HG02973 (cell line): ENCODE measurements around the gene DIAPH1.
"Not testable (repeated sequence)": the region's sequence is repeated elsewhere in the genome, so short reads cannot be mapped to it uniquely, and the experiment has no call there.

ENCODE experiments used
- ATAC-seq: cut with Tn5 transposase; IDR thresholded peaks from one replicate; pipeline ENCODE4 v1.9.1; 2021; ENCODE audit warnings: moderate library complexity; ENCODE audit not compliant: unreplicated experiment

Gene DIAPH1

DNA sequence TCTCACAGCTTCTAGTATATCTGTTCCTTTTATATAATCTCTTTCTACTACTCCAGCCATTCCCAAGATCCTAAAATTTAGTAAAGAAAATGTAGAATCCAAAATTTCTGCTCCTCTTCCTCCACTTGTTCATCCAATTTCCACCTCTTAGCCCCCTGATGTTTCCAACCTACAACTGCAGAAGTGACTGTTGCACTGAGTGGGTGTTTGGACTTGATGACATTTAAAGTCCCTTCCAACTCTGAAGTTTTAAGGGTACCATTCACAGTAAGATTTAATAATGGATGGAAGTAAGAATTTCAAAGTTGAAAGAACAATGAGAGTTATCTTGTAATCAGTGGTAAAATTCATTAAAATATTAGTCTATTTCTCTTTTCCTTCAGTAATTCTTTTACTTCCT lies 5.5 kb downstream of the DIAPH1 start:
- ATAC-seq, result no peak

DNA sequence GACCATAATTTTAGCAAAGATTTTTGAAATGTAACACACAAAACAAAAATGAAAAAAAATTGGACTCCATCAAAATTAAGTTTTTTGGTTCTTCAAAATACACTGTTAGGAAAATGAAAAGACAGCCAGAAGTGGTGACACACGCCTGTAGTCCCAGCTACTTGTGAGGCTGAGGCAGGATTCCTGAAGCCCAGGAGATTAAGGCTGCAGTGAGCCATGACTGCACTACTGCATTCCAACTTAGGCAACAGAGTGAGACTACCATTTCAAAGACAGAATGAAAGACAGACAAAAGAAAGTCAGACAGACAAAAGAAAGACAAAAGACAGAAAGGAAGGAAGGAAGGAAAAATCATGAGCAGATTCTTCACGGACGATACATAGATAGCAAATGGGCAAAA lies 7.5 kb downstream of the DIAPH1 start:
- ATAC-seq, result no peak

DNA sequence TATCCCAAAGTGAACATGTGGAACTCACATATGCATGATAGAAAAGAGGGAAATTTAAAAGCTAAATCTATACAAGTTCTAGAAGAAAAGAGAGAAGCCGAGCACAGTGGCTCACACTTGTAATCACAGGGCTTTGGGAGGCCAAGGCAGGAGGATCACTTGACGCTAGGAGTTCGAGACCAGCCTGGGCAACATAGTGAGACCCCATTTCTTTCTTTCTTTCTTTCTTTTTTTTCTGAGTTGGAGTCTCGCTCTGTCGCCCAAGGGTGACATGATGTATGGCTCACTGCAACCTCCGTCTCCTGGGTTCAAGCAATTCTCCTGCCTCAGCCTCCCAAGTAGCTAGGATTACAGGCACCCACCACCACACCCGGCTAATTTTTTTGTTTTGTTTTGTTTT lies 8.9 kb downstream of the DIAPH1 start:
- not testable (repeated sequence) for ATAC-seq

DNA sequence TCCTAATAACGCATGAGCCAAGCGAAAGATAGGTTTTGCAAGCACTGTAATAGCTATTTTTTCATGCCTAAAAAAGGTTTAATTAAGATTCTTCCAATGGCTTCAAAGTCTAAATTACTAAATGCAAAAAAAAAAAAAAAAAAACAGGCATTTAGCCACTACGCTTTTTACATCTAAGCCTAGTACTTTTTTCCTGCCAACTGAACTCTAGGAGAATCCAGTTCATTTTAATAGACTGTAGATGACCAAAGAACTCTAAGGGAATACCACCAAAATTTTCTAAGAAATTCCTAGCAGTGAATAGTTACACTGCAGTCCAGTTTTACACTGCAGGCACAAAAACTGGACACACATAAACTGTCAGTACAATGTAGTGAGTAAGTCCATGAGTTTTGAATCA lies 9.8 kb downstream of the DIAPH1 start:
- ATAC-seq, result no peak

DNA sequence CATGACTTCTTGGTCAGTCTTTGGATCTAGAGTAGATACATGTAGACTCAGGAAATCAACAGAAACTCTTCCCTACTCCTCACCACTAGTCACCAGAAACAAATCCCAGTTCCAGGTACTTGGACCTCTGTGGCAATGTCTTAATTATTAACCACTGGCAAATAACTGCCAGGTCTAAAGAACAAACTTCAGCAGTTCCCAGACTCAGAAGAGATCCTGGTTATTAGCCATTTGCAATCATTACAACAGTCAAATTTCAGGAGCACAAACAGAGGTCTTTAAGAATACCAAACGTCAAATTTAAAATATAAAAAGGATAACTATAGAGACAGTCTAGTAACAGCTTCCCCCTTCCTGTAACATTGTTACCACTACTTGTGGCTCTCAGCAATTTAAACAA lies 10.2 kb downstream of the DIAPH1 start:
- no peak for ATAC-seq

DNA sequence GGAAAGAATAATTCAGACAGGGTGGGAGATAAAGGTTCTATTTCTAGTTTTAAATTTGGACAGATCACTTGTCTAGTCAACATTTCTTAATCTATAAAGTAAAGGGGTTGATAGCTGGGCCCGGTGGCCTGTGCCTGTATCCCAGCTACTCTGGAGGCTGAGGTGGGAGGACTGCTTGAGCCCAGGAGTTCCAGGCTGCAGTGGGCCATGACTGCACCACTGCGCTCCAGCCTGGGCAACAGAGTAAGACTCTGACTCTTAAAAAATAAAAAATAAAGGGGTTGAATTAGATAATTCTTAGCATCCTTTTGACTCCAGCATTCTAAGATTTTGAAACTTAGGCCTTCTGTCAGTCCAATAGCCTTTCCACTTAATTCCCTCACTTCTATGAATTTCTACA lies 10.8 kb downstream of the DIAPH1 start:
- ATAC-seq, result no peak

DNA sequence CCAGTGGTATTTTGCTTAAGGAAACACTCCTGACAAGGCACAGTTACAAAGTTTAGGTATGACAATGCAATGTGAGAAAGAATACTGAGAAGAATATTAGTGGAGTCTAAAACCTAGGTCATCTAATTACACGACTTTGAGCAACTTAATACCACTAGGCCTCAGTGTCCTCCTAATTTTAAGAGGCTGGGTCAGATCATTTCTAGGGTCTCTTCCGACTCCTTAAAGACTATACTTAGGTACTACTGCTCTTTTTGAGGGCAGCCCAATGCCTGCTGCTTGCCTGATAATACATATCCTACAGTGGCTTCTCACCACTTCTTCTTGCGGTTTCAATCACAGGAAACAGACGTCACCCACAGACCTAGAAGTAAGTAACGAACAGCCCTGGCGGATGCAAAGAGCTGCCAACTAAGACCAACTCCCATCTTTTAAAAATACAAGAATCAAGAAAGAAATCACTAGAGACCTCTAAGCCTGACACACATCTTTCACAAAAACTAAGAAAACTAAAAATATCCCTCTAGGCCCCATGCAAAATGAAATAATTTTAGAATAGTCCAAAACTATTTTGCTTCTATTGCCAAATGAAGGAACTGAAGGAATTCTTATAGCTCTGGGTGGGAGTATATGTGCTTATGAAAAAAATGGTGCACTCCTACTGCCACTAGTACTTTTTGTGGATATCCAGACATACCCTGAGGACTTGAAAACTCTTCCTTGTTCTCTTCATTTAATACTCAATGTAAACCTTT lies 13.1 kb downstream of the DIAPH1 start:
- ATAC-seq, result peak; percentile 94

DNA sequence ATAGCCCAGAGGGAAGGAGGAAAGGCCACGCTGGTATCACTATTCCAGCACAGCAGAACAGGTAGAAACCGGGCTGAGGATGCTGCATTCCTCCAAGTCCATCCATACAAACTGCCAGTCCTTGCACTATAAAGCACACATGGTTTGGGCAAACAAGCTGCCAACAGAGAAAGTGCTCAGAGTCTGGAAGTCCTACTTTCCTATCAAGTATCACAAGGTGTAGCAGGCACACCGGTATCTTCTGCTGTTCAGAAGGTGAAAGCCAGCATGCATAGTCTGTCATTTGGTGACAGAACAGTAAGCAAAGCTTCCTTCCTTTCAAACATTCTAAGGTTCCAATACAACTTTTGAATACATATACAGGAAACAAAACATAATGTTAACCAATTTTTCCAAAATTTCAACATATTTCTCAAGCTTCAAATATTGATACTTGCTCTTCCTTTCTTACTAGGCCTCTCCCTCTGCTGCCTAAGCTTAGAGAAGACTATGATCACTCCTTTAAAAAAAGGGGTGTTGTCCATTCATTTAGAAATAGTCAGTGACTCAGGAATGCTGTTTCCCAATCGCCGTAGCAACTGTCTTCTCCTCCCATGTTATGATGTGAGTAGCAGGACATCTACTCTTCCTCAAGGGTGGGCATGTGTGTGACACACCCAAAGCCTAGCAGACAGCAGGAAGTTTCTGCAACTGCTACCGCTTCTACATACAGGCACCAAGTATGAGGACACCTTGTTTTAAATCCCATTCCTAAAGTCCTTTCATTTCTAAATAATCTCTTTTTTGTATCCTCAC lies 14.7 kb downstream of the DIAPH1 start:
- no peak for ATAC-seq

DNA sequence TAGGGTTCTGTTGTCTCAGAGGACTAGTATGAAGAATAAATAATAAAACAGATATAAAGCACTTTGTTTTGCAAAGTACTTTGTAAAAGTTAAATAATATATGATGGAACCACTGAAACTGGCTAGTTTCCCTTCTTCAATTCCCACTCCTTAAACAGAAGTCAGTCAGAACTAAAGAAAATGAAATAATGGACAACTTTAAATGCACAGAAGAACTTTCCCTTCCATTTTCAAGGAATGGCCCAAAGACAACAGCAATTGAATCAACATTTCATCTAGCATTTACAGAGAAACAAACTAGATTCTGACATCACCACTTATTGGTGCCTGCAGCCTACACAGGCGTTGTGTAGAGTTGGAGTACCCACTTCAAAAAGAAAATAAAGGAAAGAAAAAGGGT lies 16.2 kb downstream of the DIAPH1 start:
- ATAC-seq, result no peak

DNA sequence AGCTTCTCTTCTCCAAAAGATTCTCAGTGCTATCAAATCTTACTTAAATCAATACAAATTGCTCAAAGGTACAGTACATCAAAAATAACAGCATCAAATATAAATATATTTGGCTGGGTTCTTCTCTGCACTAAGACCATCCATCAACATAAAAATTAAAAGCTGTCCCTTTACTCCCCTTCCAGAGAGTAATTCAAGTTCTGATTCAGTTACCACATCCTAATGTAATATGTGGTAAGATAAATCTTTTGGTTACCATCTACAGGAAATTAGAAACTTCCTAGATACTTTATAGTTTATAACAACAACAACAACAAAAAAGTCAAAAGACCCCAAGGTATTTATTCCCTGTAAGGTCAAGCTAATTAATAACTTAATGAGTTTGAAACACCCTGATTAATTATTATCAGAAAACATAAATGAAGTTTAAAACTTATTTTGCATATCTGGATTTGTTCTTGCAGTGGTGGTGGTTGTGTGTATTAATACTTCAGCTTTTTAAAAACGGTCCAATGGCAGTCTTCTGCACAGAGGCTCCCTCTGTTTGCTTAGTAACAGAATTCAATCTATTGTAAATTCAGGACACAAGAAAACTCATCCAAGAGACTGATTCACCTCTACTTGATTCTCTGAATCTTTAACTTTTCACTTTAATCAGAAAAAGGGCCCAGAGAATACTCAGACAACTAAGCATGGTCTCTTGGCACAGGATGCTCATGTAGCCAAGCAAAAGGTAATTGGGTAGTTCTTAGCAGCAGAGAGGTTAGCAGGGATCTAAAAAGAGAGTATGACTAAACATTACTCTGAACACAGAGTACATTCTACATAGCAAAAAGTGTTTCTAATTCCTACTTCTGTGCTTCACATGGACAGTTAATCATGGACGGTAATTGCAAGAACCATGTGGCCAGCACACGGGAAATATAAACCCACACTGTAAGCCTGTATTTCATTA lies 20.1 kb downstream of the DIAPH1 start:
- ATAC-seq, result no peak

DNA sequence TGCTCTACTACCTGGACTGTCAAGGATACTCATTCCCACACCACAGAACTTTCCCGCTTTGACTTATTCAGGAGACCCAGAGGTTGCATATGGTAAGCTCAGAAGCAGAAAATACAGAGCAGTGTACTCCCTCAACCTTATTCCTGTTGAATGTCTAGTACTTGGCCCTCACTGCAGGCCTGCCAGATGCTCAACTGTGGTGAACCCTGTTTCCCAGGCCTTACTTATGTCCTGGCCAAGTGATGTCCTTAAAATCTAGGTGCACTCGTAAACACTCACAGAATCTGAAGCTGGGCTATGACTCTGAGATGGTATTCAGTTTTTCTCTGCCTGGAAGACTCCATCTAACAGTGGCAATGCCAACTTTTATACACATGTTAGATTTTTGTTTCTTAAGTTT lies 21.0 kb downstream of the DIAPH1 start:
- no peak for ATAC-seq

DNA sequence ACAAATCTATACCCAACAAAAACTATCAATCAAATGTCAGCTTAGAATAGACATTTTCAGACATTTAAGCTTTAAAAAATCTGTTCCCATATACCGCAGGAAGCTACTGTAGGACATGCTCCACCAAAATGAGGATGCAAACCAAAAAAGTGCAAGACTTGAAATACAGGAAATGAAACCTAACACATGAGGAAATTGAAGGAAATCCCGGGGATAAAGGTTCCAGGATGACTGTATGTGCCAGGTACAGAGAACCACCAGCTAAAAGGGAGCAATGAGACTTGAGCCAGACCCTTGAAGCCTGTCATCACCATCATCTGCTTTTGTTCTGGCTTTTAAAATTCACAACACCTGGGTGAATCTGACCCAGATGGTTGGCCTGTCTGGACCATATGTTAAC lies 21.4 kb downstream of the DIAPH1 start:
- no peak for ATAC-seq

DNA sequence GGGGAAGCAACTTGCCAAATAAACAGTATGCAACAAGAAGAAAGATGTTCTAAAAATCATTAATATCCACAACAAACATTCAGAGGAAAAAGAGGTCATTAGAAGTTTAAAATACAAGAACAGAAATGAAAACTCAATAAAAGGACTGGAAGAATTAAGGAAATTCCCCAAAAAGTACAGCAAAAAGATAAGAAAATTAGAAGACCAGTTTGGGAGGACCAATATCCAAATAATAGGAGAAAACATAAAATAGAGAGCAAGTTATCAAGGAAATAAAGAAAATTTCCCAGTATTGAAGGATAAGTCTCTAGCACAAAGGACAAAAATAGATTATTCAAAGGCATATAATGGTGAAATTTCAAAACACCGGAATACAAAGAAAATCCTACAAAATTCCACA lies 21.9 kb downstream of the DIAPH1 start:
- no peak for ATAC-seq

DNA sequence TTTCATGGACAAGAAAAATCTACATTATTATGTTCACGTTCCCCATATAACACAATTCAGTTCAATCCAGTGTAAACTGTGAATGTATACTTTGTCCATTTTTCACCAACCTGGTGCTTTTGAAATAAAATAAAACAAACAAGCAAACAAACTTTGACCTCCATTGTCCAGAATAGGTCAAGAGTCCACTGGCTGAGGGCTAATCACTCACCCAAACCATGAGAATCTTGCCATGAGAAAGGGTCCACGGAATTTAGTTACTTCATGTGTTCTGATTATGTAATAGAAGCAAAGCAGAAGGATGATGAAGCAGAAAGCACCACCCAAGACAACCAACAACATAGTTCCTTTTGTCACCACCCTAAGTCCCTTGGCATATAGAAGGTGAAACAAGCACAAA lies 28.7 kb downstream of the DIAPH1 start:
- no peak for ATAC-seq

DNA sequence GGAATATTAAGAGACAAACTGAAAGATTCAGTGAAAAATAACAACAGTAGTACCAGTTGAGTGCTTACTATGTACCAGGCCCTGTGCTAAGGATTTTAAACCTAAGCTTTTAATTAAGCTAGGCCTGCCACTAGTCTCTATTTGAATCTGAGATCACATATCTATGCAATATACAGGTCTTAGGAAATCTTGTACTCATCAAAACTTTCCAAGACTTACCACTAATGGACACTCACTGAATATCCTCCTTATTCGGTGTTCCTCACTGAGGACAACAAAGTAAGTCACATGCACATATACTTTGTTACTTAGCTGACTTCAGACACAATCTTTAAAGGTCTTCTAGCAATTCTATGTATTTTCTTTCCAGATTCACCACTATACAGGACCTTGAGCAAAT lies 32.6 kb downstream of the DIAPH1 start:
- ATAC-seq, result no peak

DNA sequence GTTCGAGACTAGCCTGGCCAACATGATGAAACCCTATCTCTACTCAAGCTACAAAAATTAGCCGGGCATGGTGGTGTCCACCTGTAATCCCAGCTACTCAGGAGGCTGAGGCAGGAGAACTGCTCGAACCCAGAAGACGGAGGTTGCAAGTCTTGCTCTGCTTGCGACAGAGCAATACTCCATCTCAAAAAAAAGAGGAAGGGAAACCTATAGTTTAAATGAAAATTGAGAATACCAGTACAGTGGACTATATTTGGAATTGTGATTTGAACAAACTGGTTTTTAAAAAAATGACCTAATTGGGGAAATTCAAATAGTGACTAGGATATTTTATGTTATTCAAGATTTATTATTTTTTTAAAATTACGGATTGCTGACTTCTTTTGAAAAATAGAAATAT lies 33.2 kb downstream of the DIAPH1 start:
- no peak for ATAC-seq

DNA sequence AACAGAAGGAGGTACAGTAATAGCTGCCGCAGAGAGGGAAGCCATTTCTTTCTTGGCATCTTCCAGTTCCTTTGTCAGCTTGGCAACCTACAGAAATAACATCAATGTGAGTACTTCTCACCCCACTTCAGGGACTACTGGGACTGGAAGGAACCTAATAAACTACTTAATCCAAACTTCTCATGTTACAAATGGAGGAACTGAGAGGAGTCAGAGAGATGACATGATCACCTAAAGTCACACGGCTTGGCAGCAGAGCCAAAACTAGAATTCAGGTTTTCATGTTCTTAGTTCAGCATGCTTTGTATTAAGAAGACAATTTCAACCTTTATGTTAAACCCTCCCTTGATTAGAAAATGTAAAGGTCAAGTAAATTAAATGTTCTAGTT lies 44.7 kb downstream of the DIAPH1 start:
- ATAC-seq, result no peak

DNA sequence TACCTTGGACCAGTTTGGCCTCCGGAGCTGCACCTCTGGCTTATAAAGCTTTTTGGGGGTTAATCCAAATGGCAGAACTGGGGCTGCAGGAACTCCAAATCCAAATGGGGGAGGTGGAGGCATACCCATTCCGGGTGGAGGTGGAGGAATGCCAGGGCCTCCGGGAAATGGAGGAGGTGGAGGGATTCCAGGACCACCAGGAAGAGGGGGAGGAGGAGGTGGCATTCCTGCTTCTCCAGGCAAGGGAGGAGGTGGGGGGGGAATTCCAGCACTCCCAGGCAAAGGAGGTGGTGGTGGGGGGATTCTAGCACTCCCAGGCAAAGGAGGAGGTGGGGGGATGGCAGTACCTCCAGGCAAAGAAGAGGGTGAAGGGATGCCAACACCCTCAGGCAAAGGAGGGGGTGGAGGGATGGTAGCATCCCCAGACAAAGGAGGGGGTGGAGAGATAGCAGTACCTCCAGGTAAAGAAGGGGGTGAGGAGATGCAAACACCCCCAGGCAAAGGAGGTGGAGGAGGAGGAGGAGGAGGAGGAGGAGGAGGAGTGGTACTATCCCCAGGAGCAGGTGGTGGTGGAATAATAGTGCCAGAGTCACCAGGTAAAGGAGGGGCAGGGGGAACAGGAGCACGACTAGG lies 45.2 kb downstream of the DIAPH1 start:
- no peak for ATAC-seq

DNA sequence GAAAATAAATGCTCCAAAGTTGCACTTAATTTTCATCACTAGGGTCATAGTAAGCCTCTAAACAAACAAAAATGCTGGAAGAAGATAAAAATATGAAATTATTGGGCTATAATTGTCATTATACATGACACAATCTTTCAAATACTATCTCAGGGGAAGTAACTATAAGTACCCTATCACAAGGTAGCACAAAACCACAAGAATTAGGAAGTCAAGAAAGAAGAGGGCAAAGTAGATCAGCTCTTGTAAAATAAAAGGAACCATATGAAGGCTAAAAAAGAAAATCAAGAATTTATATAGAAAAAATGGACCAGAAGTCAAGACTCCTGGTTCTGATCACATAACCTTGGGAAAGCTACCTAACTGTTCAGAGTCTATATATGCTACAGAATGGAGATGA lies 48.1 kb downstream of the DIAPH1 start:
- ATAC-seq, result no peak

DNA sequence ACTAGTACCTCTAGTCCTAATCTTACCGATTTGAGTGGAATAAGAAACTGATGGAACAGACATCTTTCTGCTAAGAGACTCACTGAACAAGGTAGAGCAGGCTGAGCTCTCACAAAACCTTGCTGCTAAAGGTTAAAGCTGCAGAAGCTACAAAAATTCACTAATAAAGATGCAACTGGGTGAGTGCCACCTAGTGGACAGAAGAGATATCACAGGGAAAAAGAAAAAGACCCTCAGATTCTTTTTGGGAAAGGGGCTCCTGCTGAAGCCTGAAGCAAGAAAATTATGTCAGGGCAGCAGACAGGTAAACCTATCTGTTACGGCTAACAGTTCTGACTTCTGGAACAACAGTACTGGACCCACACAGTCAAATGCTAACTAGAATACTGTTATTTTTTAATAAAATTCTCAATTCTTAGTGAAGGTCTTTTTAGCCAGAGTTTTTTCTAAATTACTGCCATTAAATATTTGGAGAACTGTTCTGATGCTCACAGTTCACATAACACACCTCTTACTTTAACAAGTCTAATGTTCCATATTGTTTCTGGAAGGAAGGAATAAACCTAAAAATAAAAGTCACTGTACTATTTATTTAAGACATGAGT lies 51.2 kb downstream of the DIAPH1 start:
- no peak for ATAC-seq
